Gastrocnemius medialis (tissue), 4 donors: ENCODE data around the gene CPXM2.

Experiments used
- POLR2A ChIP-seq, 2 donors: fragments of 450-650 bp; IDR thresholded peaks; one replicate each; pipeline ENCODE4 v1.6.1; 2017; ENCODE audit warnings: antibody characterized with exemption in 2 of 2, mild to moderate bottlenecking in 2 of 2, moderate library complexity in 2 of 2
- TF ChIP-seq, protein P1 (sequence below), 5 experiments: fragments of 450-650 bp in 3 of 5; fragments of 200-600 bp in 2 of 5; sonication (generic) in 2 of 5; IDR thresholded peaks in 4 of 5; conservative IDR thresholded peaks in 1 of 5; 1 replicate in 4 of 5; 2 replicates in 1 of 5; pipeline ENCODE4 v1.5.1; 2016 to 2019; ENCODE audit warnings: antibody characterized with exemption in 5 of 5, mild to moderate bottlenecking in 3 of 5, moderate library complexity in 3 of 5

DNA sequence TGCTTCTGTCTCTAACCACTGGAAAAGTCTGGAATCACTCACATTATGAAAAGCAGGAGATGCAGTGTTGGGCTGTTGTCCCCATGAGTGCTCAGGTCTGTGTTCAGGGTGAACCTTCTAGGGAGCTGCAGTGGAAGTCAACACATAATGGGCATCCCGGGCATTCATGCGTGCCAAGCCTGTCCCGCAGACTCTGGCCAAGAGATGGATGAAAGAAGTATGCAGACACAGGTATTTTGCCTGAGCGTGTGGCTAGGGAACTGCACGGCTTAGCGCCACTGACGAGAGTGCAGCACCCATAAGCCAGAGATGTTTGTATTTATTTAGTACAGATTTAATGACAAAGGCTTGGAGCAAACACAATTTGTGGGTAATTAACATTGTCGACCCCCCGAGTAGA is 140.7 kb downstream of the CPXM2 start:
- no peak for TF ChIP-seq POLR2A (IDR thresholded peaks at IDR 0.05)
- TF ChIP-seq, protein P1, sequence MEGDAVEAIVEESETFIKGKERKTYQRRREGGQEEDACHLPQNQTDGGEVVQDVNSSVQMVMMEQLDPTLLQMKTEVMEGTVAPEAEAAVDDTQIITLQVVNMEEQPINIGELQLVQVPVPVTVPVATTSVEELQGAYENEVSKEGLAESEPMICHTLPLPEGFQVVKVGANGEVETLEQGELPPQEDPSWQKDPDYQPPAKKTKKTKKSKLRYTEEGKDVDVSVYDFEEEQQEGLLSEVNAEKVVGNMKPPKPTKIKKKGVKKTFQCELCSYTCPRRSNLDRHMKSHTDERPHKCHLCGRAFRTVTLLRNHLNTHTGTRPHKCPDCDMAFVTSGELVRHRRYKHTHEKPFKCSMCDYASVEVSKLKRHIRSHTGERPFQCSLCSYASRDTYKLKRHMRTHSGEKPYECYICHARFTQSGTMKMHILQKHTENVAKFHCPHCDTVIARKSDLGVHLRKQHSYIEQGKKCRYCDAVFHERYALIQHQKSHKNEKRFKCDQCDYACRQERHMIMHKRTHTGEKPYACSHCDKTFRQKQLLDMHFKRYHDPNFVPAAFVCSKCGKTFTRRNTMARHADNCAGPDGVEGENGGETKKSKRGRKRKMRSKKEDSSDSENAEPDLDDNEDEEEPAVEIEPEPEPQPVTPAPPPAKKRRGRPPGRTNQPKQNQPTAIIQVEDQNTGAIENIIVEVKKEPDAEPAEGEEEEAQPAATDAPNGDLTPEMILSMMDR (IDR thresholded peaks at IDR 0.05 in 4 of 5, conservative IDR thresholded peaks at IDR 0.05 in 1 of 5), result no peak
